ENCODE results near the gene DGKB. TPM values are rescaled to one million over a fixed set of nuclear protein-coding genes. Genes with fewer than 3 reads are reported as not detected.

DGKB gene
- total RNA-seq, 1 donor from 2014 or later, result not detected

DNA sequence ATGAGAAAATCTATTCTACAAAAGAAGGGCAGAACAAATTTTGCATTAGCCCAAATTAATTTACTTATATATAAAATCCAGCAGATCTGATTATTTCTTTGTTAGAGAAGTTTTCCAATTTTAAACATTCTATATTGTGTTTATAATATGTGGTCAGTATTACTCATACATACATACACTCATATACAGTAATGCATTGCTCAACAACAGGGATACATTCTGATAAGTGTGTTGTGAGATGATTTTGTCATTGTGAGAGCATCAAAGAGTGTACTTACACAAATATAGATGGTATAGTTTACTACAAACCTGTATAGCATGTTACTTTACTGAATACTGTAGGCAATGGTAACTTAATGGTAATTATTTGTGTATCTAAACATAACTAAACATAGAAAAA, 673.5 kb downstream of the DGKB start:
- DNase-seq (ENCODE audit: low read depth, low spot score), result no peak

DNA sequence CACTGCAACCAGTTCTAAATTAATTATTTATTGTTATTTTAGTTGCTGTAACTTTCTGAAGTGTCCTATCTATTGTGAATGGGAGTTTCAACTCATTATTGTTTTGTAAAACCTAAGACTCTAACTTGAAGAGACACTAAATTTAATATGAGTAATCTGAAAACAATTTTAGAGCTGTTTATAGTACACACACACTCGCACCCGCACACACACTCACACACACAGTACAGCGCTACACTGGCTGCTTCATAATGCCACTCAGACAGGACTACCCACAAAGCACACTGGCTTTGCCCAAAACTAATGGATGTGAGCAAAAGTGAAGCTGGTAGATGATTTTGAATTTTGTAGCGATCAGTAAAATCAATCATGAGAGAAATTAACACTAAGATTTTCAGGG, 674.2 kb downstream of the DGKB start:
- no peak for DNase-seq (ENCODE audit: low read depth, low spot score)

DNA sequence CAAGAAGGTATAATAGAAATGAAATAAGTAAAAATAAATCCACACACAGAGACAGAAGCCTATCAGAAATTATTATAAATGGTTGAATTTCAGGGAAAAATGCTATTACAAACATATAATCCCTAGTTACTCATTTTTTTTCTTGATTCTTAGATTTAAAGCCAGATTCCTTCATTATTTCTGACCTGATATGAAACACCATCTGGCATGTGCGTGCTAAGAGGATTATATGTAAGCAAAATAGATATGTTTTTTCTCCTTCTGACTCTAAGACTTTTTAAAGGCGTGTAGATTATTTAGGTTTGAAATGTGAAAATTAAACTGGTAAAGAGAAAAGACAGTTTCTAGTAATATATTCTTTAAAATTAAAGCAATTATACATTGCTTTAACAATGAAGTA, 676.4 kb downstream of the DGKB start:
- no peak for DNase-seq (ENCODE audit: low read depth, low spot score)

DNA sequence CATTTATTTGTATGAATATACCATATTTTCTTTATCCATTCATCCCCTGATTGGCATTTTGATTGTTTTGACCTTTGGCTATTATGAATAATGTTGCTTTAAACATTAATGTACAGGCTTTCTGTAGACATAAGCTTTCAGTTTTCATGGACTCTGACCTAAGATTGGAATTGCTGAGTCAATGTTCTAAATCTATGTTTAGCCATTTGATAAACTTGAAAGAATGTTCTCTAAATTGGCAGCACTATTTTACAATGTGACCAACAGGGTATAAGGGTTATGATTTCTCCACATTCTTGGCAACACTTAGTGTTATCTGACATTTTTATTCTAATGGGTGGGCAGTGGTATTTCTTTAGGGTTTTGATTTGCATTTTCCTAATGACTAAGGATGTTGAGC, 683.4 kb downstream of the DGKB start:
- DNase-seq (ENCODE audit: low read depth, low spot score), result no peak

GRCh38 chr7:14218338-14218737, 684.2 kb downstream of the DGKB start:
- no peak for DNase-seq (ENCODE audit: low read depth, low spot score)

DNA sequence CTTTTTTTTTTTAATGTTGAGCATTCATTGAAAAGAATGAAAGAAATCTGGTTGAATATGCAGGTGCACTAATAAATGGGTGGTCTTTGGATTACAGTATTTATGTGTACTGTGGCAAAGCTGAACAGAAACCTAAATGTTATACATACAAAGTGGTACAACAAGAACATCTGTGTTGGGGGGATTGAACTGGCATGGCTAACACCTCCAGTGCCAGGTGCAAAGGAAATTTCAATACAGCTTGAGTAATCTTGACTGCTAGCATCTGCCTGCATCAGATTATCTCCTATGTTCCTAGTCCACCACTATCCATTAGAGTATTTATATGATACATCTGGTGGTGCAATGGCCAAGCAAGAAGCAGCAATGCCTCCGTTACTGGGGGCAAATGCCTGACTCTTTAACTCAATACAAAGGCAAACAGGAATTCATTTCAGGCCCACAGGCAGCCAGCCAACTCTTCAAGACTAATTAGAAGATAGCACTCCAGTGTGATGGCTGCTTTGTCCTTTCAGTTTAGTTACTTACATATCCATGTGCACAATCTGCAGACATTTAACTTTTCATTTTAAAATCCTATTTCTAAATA, 692.6 kb downstream of the DGKB start:
- no peak for DNase-seq (ENCODE audit: low read depth, low spot score)

- no peak for DNase-seq (ENCODE audit: low read depth, low spot score)
Measured at GRCh38 chr7:14207711-14208110, 694.8 kb downstream of the DGKB start.

GRCh38 chr7:14207138-14207537, 695.4 kb downstream of the DGKB start:
- no peak for DNase-seq (ENCODE audit: low read depth, low spot score)

DNA sequence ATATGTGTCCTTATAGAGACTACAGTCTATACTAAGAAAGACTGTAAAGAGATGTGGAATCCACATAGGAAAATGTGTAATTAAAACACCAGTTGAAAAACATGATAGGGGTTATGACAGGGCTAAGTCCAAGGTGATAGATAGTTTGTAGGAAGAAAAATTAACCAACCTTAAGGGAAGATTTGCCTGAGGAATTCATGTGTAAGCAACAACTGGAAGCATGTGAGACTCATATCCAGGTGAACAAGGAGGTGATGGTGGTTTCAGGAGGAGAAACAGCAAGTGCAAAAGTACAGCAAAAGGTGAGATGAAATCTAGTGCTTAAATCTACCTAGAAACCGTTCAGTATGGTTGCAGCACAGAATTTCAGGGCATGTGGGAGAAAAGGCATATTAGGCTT, 696.4 kb downstream of the DGKB start:
- no peak for DNase-seq (ENCODE audit: low read depth, low spot score)

GRCh38 chr7:14201353-14201752, 701.2 kb downstream of the DGKB start:
- DNase-seq (ENCODE audit: low read depth, low spot score), result no peak

DNA sequence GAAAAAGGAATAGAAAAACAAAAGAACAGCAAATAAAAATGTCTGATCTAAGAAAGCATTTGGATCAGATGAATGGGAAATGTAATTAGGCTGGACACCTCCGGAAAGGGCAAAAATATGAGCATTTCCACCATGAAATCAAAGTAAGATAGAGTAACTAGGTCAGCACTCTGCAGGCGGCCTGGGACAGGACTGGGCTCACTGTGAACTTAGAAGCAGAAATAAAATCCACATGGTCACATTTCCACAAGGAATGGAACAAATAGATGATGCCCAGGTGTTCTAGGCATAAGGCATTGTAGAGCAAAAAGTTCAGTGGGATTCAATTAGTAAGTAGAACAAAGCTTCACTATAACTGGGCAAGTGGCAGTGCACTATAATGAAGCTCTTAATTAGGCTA, 703.2 kb downstream of the DGKB start:
- no peak for DNase-seq (ENCODE audit: low read depth, low spot score)

GRCh38 chr7:14197280-14197679, 705.3 kb downstream of the DGKB start:
- DNase-seq (ENCODE audit: low read depth, low spot score), result no peak

DNA sequence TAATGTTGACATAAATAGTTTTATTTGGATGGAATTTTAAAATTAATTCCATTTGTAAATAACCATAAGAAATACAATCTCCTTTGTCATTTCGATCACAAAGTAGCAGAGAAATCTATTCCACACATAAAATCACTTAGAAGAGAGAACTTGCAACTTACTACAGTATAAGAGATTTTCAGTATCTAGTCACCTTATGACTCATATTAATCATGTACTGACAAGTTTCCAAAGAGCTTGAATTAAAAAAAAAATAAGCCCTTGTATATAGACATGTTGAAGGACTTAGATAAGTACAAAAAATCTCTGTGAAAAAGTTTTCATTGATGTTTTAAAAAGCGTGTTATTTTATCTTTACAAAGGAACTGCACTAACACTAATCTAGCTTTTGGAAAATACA, 706.0 kb downstream of the DGKB start:
- DNase-seq (ENCODE audit: low read depth, low spot score), result no peak

DNA sequence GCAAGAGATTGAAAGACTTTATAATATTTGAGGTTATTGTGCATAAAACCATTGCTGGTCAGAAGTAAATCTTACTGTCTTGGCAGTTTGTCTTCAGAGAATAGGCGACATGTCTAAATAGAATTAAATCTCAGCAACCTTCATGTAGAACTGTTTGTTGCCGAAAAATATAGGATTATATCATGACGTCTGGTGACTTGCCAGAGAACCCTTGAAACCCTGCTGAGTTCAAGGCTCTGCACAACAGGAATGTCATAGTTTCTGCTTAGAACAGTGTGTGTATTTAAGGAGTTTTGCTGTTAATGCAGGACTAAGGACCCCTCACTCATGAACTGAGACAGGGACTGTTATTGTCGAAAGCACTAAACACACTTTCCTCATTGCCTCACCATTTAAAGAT, 706.7 kb downstream of the DGKB start:
- DNase-seq (ENCODE audit: low read depth, low spot score), result no peak

GRCh38 chr7:14195079-14195478, 707.5 kb downstream of the DGKB start:
- no peak for DNase-seq (ENCODE audit: low read depth, low spot score)

DNA sequence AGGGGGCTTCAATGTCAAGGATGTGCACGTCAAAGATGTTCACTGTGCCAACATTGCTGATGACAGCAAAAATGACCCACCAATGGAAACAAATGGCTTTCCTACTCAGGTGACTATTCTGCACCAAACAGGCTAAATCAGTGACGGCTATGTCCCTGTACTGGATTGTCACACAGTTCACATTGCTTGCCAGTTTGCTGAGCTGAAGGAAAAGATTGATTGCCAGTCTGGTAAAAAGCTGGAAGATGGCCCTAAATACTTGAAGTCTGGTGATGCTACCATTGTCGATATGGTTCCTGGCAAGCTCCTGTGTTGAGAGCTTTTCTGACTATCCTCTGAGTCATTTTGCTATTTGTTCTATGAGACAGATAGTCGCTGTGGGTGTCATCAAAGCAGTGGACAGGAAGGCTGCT, 710.9 kb downstream of the DGKB start:
- DNase-seq (ENCODE audit: low read depth, low spot score), result no peak

GRCh38 chr7:14184292-14184864, 718.2 kb downstream of the DGKB start:
- DNase-seq (ENCODE audit: low read depth, low spot score), result no peak

DNA sequence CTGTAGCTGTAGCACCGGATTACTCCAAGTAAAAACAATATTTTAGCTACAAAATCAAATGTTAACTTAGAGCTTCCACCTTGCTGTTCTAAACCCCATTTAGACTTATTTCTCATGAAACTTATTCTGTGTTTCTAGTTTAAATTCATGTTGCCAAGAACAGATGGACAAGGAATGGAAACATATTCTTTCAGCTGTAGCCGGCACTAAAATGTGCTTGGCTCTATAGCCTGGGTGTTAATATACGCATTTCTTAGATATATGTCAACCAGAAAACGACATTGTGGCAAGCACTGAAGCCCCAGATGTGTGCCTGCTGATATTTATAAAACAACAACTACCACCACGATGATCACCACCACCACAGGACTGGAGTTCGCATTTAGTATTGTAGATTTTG, 722.8 kb downstream of the DGKB start:
- DNase-seq (ENCODE audit: low read depth, low spot score), result no peak

DNA sequence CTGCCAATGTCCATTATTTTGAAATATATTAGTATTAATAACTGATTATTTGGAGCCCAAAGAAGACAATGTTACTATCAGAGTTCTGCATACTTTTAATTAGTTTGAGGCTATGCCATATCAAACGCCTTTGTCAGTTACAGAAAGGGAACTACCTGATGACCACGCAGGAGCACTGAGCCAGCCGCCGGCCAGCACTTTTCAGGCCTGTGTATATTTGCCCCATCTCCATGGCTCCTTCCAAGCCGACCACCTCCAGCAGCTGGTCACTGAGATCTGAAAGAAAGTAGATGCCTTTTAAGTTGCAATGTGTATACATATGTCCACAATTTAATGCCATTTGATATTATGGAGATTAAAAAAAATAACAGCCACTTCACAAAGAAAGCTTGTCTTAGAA, 724.7 kb downstream of the DGKB start:
- DNase-seq (ENCODE audit: low read depth, low spot score), result no peak

DNA sequence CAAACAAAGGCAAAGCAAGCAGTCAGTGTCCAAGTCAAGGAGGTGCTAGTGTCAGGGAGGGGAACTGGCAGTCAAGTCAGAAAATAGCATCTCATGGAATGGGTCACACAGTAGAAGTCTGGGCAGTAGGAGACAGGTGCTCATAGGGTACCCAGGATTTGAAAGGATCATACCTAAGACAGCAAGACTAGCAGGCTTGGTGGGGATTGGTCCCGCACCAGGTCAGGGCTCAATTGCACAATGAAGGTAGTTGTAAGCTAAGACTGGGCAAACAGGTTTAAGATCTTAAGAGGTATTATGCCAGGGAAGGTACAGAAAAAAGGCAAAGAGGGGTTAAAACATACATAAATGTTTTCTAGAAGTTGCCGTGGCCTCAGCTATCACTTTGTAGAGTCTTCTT, 731.7 kb downstream of the DGKB start:
- no peak for DNase-seq (ENCODE audit: low read depth, low spot score)

DNA sequence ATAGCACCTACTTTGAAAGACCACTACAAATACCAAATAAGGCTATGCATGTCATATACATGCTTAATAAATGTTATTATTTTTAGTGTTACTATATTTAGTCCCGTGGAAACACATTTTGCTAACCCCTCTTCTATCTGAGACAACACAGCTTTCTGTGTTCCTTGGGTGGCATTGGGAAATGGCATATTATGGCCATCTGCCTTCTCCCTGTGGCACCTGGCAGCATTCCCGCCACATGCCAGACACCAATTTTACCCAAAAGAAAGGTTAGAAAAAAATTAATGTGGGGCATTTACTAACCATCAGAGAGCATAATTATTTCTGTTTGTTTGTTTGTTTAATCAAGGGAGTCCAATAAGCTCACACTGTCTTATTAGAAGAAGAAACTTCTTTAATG, 744.4 kb downstream of the DGKB start:
- DNase-seq (ENCODE audit: low read depth, low spot score), result no peak

DNA sequence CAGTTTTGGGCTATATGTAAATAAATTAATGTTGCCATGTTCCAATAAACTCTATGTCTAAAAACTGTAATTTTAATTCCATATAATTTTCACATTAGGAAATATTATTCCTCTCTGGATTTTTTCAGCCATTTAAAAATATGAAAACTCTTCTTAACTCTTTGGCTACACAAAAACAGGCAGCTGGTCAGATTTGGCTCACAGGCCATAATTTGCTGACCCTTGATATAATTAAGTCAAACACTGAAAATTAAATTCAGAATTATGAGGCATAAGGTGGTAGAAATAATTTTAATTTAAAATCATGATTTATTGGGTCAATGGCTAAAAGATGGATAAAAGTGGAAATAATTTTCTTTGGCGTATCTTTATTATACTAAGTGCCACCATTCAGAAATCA, 746.1 kb downstream of the DGKB start:
- DNase-seq (ENCODE audit: low read depth, low spot score), result no peak

DNA sequence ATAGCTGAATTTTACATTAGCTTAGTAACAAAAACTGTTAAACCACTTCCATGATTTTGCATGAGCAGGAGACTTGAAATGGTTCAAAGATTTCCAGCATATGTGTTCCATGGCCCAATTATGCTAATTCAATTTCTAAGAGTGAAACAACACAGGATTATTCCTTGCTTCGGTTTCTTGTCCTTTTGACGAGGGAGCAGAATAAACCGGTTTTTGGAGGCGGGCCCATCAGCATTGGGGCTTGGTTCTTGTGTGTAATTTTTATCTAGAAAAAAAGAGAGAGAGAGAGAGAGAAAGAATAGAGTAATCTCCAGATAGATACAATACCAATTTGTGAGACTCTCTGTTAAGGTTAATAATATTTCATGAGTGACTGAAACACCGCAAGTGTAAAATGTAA, 753.6 kb downstream of the DGKB start:
- no peak for DNase-seq (ENCODE audit: low read depth, low spot score)

DNA sequence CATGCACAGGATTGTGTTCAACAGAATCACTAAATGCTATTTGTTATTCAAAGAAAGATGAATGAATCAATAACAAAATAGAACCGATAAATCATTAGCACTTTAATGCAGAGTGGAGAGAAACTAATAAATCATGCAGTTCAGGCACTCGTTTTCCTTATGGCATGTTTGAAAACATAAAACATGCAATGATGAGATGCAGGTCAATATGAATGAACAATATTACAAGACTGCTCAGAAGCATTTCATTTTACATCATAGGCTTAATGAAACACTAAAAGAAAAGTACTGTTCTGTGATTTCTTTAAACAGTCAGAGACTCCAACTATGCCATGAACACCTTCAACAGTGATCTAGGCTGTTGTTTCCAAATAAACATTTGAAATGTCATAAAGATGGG, 755.0 kb downstream of the DGKB start:
- DNase-seq (ENCODE audit: low read depth, low spot score), result no peak
